ENCODE data around the gene AIFM3. TPM values are rescaled to one million over a fixed set of nuclear protein-coding genes. Genes with fewer than 3 reads are reported as not detected.
"Not testable (repeated sequence)": the region's sequence is repeated elsewhere in the genome, so short reads cannot be mapped to it uniquely, and the experiment has no call there.

Gene AIFM3
- total RNA-seq, 4 donors from 2014 or later: 112 to 150 (median 126) TPM

- TF ChIP-seq POLR2AphosphoS5 (IDR thresholded peaks at IDR 0.05): no peak
- TF ChIP-seq CTCF (IDR thresholded peaks at IDR 0.05): no peak
- TF ChIP-seq EP300 (IDR thresholded peaks at IDR 0.05; ENCODE audit: low read depth): no peak
- no peak for TF ChIP-seq POLR2A (IDR thresholded peaks at IDR 0.05)
- no peaks in the 10 kb centered on the region for H3K27me3 ChIP-seq
- peaks cover 3 to 56% (median 21%) of the 10 kb centered on the region in 4 donors for H3K4me1 ChIP-seq
- in situ Hi-C loops (cut with MboI; ENCODE audit: low pct_ligation_motif_present in 1 of 4, low pct_unique_long_range_greater_than_20kb in 1 of 4, low sequenced_read_pairs in 3 of 4): no loop called here
- no peak overlapping the region for H3K4me3 ChIP-seq
- H3K9me3 ChIP-seq: no peaks in the 10 kb centered on the region
- no peaks in the 10 kb centered on the region for H3K36me3 ChIP-seq
- H3K27ac ChIP-seq: no peak overlapping the region
- no peak for DNase-seq
- intact Hi-C loops (cut with DNase I; ENCODE audit: low total_unique reads): no loop called here
- WGBS, 2 donors (ENCODE audit: low coverage in 1 of 2): 83 to 87% methylated on average over 1 to 4 of the region's 4 CpGs
Observed at GRCh38 chr22:20928573-20928967, 38.5 kb upstream of the AIFM3 start.

- WGBS, 2 donors (ENCODE audit: low coverage in 1 of 2): 97 to 100% methylated on average over 1 of the region's 1 CpG
- in situ Hi-C loops (cut with MboI; ENCODE audit: low pct_ligation_motif_present in 1 of 4, low pct_unique_long_range_greater_than_20kb in 1 of 4, low sequenced_read_pairs in 3 of 4): no loop called here
- no peak for TF ChIP-seq EP300 (IDR thresholded peaks at IDR 0.05; ENCODE audit: low read depth)
- no peak for TF ChIP-seq CTCF (IDR thresholded peaks at IDR 0.05)
- no peak for TF ChIP-seq POLR2AphosphoS5 (IDR thresholded peaks at IDR 0.05)
- TF ChIP-seq POLR2A (IDR thresholded peaks at IDR 0.05): no peak
- H3K9me3 ChIP-seq: no peaks in the 10 kb centered on the region
- H3K4me1 ChIP-seq: peaks cover 3 to 44% (median 21%) of the 10 kb centered on the region in 4 donors
- intact Hi-C loops (cut with DNase I; ENCODE audit: low total_unique reads): no loop called here
- H3K27ac ChIP-seq: no peak overlapping the region
- H3K4me3 ChIP-seq: no peak overlapping the region
- H3K27me3 ChIP-seq: no peaks in the 10 kb centered on the region
- H3K36me3 ChIP-seq: peaks cover 0 to 9% (median 4%) of the 10 kb centered on the region in 4 donors
- no peak for DNase-seq
Observed at GRCh38 chr22:20930004-20930403, 37.1 kb upstream of the AIFM3 start.

GRCh38 chr22:20930435-20930834, 36.6 kb upstream of the AIFM3 start:
- H3K9me3 ChIP-seq; H3K27me3 ChIP-seq; H3K27ac ChIP-seq; H3K4me3 ChIP-seq; in situ Hi-C loops (cut with MboI; ENCODE audit: low pct_ligation_motif_present in 1 of 4, low pct_unique_long_range_greater_than_20kb in 1 of 4, low sequenced_read_pairs in 3 of 4); DNase-seq; intact Hi-C loops (cut with DNase I; ENCODE audit: low total_unique reads): not testable (repeated sequence)
- Histone ChIP-seq H3K36me3 (peaks cover 0 to 13% (median 6%) of the 10 kb centered on the region in 4 donors), H3K4me1 (peaks cover 3 to 40% (median 21%) of the 10 kb centered on the region in 4 donors)
- 93 to 97% methylated on average over 5 to 12 of the region's 12 CpGs for WGBS, 2 donors (ENCODE audit: low coverage in 1 of 2)

GRCh38 chr22:20931126-20931654, 35.9 kb upstream of the AIFM3 start:
- DNase-seq: no peak
- in situ Hi-C loops (cut with MboI; ENCODE audit: low pct_ligation_motif_present in 1 of 4, low pct_unique_long_range_greater_than_20kb in 1 of 4, low sequenced_read_pairs in 3 of 4): no loop called here
- intact Hi-C loops (cut with DNase I; ENCODE audit: low total_unique reads): no loop called here
- H3K9me3 ChIP-seq: no peaks in the 10 kb centered on the region
- H3K4me3 ChIP-seq: no peak overlapping the region
- H3K36me3 ChIP-seq: peaks cover 0 to 17% (median 6%) of the 10 kb centered on the region in 4 donors
- H3K27ac ChIP-seq: no peak overlapping the region
- no peaks in the 10 kb centered on the region for H3K27me3 ChIP-seq
- no peak for TF ChIP-seq POLR2AphosphoS5 (IDR thresholded peaks at IDR 0.05)
- no peak for TF ChIP-seq POLR2A (IDR thresholded peaks at IDR 0.05)
- no peak for TF ChIP-seq EP300 (IDR thresholded peaks at IDR 0.05; ENCODE audit: low read depth)
- no peak for TF ChIP-seq CTCF (IDR thresholded peaks at IDR 0.05)
- H3K4me1 ChIP-seq: peaks cover 8 to 40% (median 20%) of the 10 kb centered on the region in 4 donors
- WGBS, 2 donors (ENCODE audit: low coverage in 1 of 2): 71 to 83% methylated on average over 1 to 4 of the region's 4 CpGs

- Histone ChIP-seq H3K9me3 (no peaks in the 10 kb centered on the region), H3K4me1 (peaks cover 25 to 53% (median 33%) of the 10 kb centered on the region in 4 donors), H3K4me3 (no peak overlapping the region), H3K36me3 (peaks cover 0 to 17% (median 7%) of the 10 kb centered on the region in 4 donors), H3K27me3 (no peaks in the 10 kb centered on the region), H3K27ac (no peak overlapping the region)
- DNase-seq: no peak
- in situ Hi-C loops (cut with MboI; ENCODE audit: low pct_ligation_motif_present in 1 of 4, low pct_unique_long_range_greater_than_20kb in 1 of 4, low sequenced_read_pairs in 3 of 4): no loop called here
- WGBS, 2 donors (ENCODE audit: low coverage in 1 of 2): 91 to 97% methylated on average over 5 to 7 of the region's 7 CpGs
- TF ChIP-seq CTCF (IDR thresholded peaks at IDR 0.05) (no peak), EP300 (IDR thresholded peaks at IDR 0.05; ENCODE audit: low read depth) (no peak), POLR2A (IDR thresholded peaks at IDR 0.05) (no peak), POLR2AphosphoS5 (IDR thresholded peaks at IDR 0.05) (no peak)
- intact Hi-C loops (cut with DNase I; ENCODE audit: low total_unique reads): no loop called here
Observed at GRCh38 chr22:20933910-20934309, 33.1 kb upstream of the AIFM3 start.

- WGBS, 2 donors (ENCODE audit: low coverage in 1 of 2): 84 to 90% methylated on average over 2 to 9 of the region's 9 CpGs
- in situ Hi-C loops (cut with MboI; ENCODE audit: low pct_ligation_motif_present in 1 of 4, low pct_unique_long_range_greater_than_20kb in 1 of 4, low sequenced_read_pairs in 3 of 4); DNase-seq; H3K27me3 ChIP-seq; H3K9me3 ChIP-seq; intact Hi-C loops (cut with DNase I; ENCODE audit: low total_unique reads); H3K4me3 ChIP-seq; H3K27ac ChIP-seq: not testable (repeated sequence)
- Histone ChIP-seq H3K36me3 (peaks cover 0 to 17% (median 7%) of the 10 kb centered on the region in 4 donors), H3K4me1 (peaks cover 28 to 58% (median 37%) of the 10 kb centered on the region in 4 donors)
Observed at GRCh38 chr22:20935049-20935448, 32.0 kb upstream of the AIFM3 start.

All from transverse colon (tissue), 4 donors.